Left forelimb (tissue), 1 donor: Measurements from ENCODE around the gene CCDC50.

Experiments used
- DNase-seq: peaks from one replicate; pipeline ENCODE4 v3.0.0-alpha.2; 2018; ENCODE audit warnings: low spot score

Gene CCDC50

DNA sequence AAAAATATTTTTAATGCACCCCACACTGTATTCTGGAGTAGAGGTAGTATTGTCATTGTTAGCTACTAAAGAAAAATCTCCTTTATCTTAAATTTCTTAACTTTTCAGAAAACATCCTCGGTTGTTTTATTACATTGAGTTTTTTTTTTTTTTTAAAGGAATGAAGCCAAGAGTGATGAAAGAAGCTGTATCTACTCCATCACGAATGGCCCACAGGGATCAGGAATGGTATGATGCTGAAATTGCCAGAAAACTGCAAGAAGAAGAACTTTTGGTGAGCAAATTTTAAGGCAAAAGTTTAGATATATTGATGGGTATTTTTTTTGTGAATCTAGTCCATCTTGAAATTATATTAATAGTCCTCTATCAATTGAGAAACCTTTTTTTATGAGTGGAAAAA is 50.8 kb downstream of the CCDC50 start:
- no peak for DNase-seq

DNA sequence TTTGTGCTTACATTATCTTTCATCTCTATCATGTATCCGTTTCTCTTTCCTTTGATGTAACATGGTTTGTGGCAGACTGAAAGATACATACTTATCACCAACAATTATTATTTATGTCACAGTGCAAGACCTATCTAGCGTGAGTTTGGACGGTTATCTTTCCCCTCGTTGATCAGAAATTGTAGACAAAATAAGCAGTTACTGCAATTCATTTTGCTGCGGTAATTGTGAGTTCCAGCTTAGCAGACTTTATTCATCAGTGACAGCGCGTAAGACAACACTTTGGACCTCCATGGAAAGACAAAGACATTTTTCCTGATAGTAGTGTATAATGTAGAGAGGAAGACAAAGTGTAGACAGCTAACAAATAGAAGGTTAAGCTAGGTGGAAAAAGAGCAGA is 52.1 kb downstream of the CCDC50 start:
- DNase-seq: no peak

DNA sequence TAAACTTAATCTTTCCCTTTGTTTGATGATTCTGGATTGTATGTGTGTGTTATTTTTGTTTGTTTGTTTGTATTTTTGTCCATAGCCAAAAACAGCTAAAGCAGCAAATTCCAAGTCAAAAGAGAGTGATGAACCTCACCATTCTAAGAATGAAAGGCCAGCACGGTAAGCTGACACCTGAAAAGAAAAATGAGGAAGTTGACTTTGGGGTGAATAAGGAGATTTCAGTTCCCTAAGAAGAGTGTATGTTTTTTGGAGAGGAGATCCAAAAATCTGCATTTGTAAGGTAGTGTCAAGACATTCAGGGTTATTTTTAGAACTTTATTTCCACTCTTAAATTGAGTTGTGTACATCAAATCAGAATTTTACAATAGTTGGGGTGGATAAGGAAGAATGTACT is 53.5 kb downstream of the CCDC50 start:
- no peak for DNase-seq

DNA sequence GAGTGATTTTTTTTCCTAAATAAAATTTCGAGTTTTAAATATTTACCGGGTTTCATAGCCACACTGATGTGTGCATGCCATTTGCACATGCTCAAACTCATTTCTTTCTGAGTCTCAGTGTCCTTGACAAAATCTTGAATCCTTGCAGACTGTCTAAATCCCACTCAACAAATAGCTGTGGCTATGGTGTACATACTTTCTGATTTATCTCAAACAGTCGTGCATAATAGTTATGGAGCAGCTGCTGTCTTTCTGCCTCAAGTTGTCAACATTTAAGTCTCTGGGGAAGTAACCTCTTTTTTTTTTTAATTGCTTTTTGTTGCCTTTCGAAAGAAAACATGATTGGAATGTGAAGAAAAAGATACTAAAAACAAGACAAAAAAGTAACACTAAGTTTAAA is 53.9 kb downstream of the CCDC50 start:
- no peak for DNase-seq

DNA sequence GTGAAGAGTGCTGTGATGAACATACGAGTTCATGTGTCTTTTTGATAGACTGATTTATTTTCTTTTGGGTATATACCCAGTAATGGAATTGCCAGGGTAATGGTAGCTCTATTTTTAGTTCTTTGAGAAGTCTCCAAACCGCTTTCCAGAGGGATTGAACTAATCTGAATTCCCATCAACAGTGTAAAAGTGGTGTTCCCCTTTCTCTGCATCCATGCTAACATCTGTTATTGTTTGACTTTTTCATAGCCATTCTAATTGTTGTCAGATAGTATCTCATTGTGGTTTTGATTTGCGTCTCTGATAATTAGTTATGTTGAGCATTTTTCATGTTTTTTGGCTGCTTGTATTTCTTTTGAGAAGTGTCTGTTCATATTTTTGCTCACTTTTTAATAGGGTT is 55.9 kb downstream of the CCDC50 start:
- DNase-seq: no peak

DNA sequence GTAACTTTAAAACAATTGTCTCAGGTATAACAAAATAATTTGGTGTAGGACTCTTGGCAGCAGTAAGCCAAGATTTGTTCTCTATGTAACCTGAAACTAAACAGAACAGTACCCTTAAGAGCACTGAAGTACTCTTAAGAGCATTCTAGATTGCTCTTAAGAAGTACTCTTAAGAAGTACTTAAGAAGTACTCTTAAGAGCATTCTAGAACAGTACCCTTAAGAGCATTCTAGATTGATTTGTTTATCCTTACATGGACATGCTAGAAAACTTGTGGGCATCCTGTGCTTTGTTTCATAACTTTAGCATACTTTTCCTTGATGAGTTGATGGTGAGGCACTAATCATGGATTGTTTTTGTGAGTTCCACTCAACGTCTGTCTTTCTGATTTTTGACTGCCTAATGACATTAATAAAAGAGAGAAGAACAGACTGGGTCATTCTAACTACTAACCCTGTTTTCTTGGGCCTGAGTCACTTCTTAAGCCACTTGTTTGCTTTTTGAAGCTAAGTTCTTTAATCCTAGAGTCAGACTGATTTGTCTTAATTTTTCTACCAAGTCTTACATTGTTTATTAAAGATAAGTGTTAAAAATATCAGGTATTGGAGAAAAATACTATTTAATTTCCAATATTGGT is 58.4 kb downstream of the CCDC50 start:
- no peak for DNase-seq

DNA sequence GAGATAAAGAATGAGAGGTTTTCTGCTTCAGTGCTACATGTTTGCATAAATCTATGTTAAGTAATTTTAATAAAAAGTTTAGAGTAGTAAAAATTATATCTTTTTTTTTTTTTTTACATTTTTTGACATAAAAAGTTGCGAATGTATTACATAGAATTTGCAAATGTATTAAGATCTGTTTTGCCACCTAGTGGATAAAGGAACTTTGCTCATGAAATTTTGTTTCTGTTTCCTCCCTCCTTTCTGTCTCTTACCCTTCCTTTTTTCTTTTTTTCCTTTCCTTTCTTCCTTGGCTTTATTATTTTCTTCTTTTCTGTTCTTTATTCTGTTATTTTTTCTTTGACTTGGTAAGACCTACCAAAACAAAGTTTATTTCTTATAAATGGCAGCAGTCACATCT is 59.6 kb downstream of the CCDC50 start:
- no peak for DNase-seq

DNA sequence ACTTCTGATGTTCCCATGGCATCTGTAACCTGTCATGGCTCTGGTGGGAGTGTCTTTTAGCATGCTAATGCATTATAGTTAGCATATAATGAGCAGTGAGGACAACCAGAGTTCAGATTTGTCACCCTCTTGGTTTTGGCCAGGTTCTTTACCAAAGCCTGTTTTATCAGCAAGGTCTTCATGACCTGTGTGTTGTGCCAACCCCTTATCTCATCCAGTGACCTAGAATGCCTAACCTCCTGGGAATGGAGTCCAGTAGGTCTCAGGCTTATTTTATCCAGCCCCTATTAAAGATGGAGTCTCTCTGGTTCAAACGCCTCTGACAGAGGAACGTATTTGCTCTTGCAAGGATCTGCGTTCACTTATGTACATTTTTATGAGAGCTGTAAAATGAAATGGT is 61.4 kb downstream of the CCDC50 start:
- DNase-seq: no peak

DNA sequence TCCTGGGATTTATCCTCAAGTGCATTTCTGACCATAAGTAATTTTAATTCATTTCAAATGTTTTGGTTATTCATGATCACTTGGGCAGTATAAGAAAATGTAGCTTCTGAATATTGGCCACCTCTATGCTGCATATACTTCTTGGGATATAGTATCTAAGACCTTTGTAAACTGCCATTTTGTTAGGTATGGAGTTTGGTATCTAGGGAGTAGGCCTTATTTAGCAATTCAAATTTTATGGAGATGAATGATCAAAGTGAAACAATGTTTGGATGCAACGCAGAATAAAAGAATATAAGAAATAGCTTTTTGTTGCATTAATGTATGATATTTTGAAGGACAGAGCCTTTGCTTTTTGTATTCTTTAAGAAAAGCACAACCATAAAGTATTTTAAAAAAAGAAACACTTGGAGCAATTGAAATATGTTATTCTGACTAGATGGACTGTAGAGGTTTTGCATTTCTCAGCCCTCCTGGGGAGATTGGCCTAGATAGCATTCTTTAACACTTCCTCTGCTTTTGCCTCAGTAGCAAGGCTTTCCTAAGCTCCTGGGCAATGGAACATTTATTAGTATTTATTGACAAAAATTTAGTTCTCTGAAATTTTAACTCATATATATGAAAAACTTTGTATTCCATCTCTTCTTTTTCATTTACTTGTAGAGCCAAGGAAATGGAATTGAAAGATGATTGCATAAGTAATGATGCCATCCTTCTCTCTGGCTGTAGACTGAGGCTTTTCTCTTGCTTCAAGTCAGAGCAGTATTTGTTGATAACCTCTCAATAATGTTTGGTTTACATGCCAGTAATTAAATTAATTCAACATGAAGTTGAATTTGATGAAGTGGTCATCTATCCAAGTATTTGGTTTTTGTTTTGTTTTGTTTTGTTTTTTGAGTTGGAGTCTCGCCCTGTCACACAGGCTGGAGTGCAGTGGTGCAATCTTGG is 62.9 kb downstream of the CCDC50 start:
- no peak for DNase-seq

DNA sequence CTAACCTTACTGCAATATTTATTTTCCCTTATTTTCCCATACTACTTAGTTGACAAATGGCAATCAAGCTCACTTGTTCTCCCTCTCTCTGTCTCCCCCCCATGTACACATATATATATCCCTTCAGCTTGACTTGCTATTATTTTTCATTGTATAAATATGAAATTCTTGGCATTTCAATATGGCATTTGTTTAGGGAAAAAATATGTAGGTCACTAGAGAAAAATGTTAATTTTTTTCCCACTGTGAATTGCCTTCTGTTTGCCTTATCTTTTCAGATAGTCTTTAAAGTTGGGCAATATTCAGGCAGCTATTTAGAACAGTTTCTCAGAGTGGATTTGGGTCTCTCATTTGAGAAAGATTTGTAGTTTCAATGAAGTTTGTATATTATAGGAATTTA is 64.0 kb downstream of the CCDC50 start:
- DNase-seq: no peak

DNA sequence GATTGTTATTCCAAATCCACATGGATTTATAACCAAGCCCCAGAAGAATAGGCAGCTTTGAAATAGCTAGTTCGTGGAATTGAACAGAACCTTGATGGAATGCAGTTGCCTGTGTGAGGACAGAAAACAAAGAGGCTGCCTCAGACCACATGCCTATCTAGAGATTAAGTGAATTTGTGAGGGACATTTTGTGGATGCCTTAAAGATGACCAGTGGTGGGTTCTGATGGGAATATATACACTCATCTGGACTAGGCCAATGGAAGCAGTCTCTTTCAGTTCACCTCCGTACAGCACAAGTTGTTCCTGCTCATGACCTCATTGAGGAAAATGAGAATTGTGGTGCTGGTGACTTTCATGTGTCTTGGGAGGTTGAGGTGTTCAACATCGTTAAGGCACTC is 68.6 kb downstream of the CCDC50 start:
- no peak for DNase-seq

DNA sequence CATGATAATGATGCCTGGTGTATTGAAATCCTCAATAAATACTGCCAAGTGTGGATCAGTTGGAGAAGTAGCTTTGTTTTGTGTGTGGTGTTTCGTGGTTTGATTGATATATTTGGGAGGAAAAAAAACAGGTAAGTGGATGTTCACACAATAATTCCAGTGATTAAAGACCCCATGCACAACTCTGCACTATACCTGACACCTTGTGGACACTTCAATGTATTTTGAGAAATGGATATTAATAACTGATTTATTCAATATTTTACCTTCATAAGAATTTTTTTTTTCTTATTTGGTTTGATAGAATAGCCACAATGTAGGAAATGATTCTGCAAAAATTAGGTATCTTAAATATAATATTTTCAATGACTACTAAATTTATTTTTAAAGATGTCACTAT is 69.4 kb downstream of the CCDC50 start:
- no peak for DNase-seq

DNA sequence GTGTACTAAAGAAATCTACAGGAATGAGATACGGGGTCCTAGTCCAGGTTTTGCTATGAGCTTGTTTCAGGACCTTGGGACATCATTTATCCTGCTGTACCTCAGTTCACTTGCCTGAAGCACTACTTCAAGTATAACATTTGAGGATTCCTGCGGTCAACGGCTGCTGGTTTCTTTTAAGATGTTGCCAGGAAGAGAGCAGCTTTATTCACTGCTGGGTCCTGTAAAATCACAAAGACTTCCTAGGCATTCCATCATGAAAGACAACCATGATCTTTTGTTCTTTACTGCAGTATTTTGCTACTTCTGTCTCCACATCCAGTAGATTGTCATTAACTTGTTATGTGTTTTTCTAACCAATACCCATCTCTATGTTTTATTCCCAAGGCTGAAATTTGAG is 70.7 kb downstream of the CCDC50 start:
- no peak for DNase-seq

DNA sequence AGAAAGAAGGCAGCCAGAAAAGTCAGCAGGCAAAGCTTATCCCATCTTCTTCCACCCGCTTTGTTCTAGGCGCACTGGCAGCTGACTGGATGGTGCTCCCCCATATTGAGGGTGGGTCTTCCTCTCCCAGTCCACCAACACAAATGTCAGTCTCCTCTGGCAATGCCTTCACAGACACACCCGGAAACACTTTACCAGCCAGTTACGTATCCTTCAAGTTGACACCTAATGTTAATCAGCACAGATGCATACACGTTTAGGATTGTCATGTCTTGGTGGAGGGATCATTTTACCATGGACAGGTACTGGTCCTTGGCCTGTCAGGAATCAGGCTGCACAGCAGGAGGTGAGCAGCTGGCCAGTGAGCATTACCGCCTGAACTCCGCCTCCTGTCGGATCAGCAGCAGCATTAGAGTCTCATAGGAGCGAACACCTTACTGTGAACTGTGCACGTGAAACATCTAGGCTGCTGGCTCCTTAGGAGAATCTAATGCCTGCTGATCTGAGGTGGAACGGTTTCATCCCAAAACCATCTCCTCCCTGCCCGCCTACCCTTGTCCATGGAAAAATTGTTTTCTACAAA is 72.7 kb downstream of the CCDC50 start:
- DNase-seq: no peak

DNA sequence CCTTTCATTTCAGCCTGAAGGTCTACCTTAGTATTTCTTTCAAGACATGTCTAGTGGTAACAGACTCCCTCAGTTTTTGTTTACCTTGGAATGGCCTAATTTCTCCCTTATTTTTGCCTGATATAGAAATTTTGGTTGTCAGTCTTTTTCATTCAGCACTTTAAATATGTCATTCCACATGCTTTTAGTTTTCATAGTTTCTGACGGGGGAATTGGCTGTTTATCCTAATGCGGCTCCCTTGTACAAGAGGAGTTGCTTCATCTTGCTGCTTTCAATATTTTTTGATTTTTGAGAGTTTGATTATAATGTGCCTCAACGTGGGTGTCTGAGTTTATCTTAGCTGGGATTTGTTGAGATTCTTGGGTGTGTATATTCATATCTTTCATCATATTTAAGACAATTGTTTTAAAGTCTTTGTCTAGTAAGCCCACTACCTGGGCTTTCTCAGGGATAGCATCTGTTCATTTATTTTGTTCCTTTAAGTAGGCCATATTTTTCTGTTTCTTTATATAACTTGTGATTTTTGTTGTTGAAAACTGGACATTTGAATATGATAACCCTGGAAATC is 80.7 kb downstream of the CCDC50 start:
- no peak for DNase-seq

DNA sequence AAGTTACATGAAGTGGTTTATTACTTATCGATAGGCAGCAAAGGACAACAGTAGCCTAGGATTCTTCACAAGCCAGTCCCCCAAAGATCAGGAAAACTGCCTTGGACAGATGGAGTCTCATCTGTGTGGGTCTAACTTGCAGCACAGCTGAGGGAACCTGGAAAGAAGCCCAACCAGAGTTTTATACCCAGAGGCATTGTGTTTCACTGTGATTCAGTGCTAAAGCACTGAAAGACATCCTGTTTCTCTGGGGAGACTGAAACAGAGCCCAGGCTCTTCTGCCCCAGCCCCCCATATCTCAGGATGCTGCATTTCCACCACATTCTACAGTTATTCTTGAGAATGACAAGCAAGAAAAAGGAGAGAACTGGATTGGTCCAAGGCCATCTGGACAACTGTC is 83.6 kb downstream of the CCDC50 start:
- no peak for DNase-seq

DNA sequence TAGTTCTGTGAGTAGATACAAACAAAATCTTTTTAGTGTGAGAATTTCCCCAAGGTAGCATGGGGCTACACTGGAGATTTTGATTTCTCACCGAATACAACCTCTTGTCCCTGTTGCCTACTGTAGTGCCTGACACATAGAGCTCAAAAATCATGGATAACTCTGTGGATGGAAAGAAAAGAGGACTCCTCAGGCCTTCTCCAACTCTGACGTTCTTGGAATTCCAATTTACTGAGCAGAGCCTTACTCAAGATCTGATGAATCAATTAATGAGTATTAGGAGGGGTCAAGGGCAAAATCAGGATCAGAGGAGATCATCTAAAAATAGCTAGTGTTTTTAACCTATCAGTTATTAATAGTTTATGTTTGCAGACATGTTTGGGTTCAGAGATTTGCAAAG is 85.1 kb downstream of the CCDC50 start:
- no peak for DNase-seq

DNA sequence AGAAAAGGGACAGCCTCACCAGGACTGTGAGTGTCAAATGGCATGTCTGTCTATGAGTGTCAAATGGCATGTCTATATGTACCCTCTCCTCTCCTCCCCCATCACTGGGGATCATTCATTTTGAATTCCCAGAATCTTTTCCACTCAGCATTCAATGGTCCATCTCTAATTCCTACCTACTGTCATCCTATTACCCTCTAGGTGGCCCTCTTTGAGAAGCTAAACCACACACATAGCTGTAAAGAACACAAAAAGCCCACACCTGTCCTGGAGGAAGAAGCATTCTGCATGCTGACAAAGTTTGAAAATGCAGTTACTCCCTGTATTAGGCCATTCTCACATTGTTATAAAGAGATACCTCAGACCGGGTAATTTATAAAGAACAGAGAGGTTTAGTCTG is 85.5 kb downstream of the CCDC50 start:
- DNase-seq: no peak

DNA sequence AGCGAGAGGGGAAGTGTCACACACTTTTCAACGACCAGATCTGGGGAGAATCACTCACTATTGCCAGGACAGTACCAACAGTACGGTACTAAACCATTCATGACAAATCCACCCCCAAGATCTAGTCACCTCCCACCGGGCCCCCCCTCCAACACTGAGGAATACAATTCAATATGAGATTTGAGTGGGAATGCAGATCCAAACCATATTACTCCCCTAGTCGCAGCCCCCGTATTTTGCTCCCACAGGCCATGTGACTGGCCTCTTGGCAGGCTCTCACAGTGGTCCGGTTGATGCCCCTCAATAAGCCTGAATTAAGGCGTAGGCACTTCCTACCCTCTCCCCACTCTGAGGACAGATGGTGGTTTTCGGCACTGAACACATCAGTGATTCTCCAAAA is 86.4 kb downstream of the CCDC50 start:
- DNase-seq: no peak

DNA sequence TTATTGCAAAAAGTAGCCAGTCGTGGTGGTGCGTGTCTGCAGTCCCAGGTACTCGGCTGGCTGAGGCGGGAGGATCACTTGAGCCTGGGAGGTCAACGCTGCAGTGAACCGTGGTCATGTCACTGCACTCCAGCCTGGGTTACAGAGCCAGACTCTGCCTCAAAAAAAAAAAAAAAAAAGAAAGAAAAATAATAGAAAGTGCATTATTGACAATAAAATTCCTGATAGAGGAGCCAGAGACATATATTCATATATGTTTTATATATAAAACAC is 88.2 kb downstream of the CCDC50 start:
- no peak for DNase-seq

DNA sequence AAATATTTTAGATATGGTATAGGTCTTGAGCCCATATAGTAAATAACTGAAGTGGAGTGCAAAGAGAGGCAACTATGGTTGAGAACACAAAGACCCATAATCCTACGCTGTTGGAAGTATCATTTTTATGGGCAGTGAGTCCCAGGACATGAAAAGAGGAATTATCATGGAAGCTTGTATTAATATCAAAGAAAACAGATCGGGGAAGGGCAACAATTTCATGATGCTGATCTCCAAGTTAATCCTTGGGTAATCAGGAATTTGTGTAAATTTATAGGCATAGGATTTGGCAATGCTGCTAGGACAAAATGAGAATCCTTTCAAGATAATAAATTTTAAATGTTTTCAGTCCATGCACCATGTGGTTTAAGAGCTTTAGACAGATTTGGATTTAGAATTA is 91.6 kb downstream of the CCDC50 start:
- no peak for DNase-seq

DNA sequence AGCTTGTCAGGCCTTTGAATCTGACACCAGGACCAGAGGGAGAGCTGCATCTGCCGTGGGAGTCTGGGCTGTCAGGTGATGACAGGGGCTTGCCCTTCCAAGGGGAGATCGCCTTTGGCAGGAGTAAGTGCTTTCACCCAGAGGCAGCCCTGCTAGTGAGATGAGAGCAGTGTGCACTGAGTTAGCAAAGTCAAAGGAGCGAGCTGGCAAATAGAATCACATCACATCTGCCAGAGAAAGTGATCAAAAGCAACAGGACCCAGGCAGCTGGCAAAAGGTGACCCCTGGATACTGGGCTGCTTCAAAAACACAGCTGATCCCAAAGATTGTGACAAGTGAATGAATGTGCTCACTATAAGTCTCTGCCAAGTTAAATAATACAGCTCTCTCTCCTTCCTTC is 95.7 kb downstream of the CCDC50 start:
- no peak for DNase-seq

DNA sequence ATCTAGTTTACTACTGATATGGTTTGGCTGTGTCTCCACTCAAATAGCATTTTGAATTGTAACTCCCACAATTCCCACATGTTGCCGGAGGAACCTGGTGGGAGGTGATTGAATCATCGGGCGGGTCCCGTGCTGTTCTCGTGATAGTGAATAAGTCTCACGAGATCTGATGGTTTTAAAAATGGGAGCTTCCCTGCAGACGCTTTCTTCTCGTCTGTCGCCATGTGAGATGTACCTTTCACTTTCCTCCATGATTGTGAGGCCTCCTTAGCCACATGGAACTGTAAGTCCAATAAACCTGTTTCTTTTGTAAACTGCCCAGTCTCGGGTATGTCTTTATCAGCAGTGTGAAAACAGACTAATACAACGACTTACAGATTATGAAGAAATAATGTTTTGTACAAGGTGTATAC is 96.1 kb downstream of the CCDC50 start:
- DNase-seq: no peak
